Activated CD4-positive, alpha-beta T cell treated with anti-CD3 and anti-CD28 coated beads, Interleukin-2, amount 50 U/mL, for 48 hours (primary cell): ENCODE measurements around the gene PTH1R.
A peak's percentile ranks its signal among the peaks of the same experiment; 100 is the strongest.

ENCODE experiments used
- DNase-seq, 2 experiments: peaks; one replicate each; pipeline ENCODE4 v3.0.0-alpha.2; 2020

The PTH1R gene

GRCh38 chr3:46865031-46865507 lies 12.5 kb upstream of the PTH1R start:
- no peak for DNase-seq

- DNase-seq = no peak
These were observed 12.0 kb upstream of the PTH1R start for GRCh38 chr3:46865546-46865945.

- no peak for DNase-seq
These were observed 11.4 kb upstream of the PTH1R start for GRCh38 chr3:46866032-46866595.

GRCh38 chr3:46866720-46867549 lies 10.6 kb upstream of the PTH1R start:
- DNase-seq = peak; percentile 89 to 90

GRCh38 chr3:46867550-46867898 lies 10.0 kb upstream of the PTH1R start:
- DNase-seq = no peak

- DNase-seq = no peak
These were observed 9.2 kb upstream of the PTH1R start for GRCh38 chr3:46868287-46868686.

- DNase-seq = no peak
These were observed 8.6 kb upstream of the PTH1R start for GRCh38 chr3:46868948-46869347.

GRCh38 chr3:46869440-46869839 lies 8.1 kb upstream of the PTH1R start:
- no peak for DNase-seq

GRCh38 chr3:46870651-46871050 lies 6.9 kb upstream of the PTH1R start:
- no peak for DNase-seq

- DNase-seq = no peak
These were observed 6.3 kb upstream of the PTH1R start for GRCh38 chr3:46871222-46871621.

GRCh38 chr3:46873521-46873920 lies 4.0 kb upstream of the PTH1R start:
- no peak for DNase-seq

GRCh38 chr3:46874430-46874829 lies 3.1 kb upstream of the PTH1R start:
- DNase-seq = no peak

GRCh38 chr3:46875560-46875959 lies 2.0 kb upstream of the PTH1R start:
- DNase-seq = no peak

GRCh38 chr3:46876313-46877300 lies 914 bp upstream of the PTH1R start:
- no peak for DNase-seq

- no peak for DNase-seq
These were observed 1.4 kb downstream of the PTH1R start for GRCh38 chr3:46878781-46879436.

GRCh38 chr3:46880884-46881595 lies 3.5 kb downstream of the PTH1R start:
- DNase-seq = no peak

- DNase-seq = peak; percentile 23 to 26
These were observed 4.3 kb downstream of the PTH1R start for GRCh38 chr3:46881596-46882376.

GRCh38 chr3:46882377-46883053 lies 5.0 kb downstream of the PTH1R start:
- DNase-seq = no peak

GRCh38 chr3:46883054-46883829 lies 5.7 kb downstream of the PTH1R start:
- DNase-seq = no peak

- no peak for DNase-seq
These were observed 6.3 kb downstream of the PTH1R start for GRCh38 chr3:46883830-46884185.
